Measurements from ENCODE around the gene ABCB8. TPM values are rescaled to one million over a fixed set of nuclear protein-coding genes. Genes with fewer than 3 reads are reported as not detected.

ABCB8 gene
- total and polyA plus RNA-seq, 2 donors (not counting 3 experiments of a cell fraction or from before 2014, with no cell fraction given): 38.0 to 46.3 TPM

DNA sequence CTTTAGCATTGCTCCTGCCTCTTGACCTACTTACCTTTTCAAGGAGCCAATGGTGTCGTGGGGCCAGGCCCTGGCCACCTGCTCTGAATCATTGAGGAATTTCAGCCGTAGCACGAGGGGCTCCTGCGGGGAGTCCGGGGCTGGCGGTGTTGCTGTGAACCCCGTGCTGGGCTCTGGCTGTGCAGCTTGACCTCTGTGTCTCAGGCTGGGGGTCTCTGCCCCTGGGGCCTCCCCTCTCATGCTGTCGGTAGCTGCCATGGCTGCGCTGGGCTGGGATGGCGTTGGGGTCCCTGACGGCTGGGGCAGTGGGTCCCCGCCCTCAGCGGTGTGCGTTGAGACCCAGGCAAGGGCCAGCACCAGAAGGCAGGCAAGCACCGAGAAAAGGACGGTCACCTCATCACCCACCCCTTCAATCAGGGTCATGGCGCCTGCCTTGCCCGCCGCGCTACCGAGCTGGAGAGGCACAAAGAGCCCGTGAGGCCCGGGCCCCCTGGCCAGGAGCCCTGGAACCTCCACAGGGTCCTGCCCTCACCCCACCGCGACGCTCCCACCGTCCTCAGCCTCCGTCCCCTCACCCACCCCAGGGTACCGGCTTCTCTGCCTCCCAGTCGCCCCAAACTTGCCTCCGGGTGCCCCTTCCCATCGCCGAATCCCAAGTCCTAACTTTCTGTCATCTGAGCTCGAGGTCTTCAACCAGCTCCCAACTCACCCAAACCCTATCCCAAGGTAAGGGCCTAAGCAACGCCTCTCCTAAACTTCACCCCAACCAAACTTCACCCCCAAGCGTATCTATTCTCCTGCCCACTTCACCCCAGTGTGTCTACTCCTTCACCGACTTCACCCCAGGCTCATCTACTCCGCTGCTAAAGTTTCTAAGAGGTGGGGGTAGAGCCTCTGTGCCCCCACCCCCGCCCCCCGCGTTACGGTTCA is 54.2 kb downstream of the ABCB8 start:
- Histone ChIP-seq H3K4me2 (ENCODE audit: insufficient read depth, low read length) (peak overlapping the region; percentile 71), H3K9ac (replicated peaks; ENCODE audit: extremely low read depth, insufficient read depth, low read length) (peak overlapping the region; percentile 35), H3K4me1 (ENCODE audit: control insufficient read depth, extremely low read depth, insufficient read depth, low read length) (peaks cover 42% of the 10 kb centered on the region), H2AFZ (ENCODE audit: low read depth, low read length) (peak overlapping the region; percentile 85), H3K27ac (ENCODE audit: insufficient read depth, low read depth, low read length) (peak overlapping the region; percentile 45), H3K27me3 (ENCODE audit: control insufficient read depth in 2 of 2, insufficient read depth in 2 of 2, low read length in 2 of 2) (no peaks in the 10 kb centered on the region), H4K20me1 (replicated peaks; ENCODE audit: control insufficient read depth, extremely low read depth, insufficient read depth, low read length) (no peaks in the 10 kb centered on the region), H3K36me3 (ENCODE audit: control insufficient read depth in 2 of 2, extremely low read depth in 1 of 2, insufficient read depth in 2 of 2, low read length in 2 of 2) (no peaks in the 10 kb centered on the region), H3K79me2 (ENCODE audit: control insufficient read depth, insufficient read depth, low read length) (peaks cover 35% of the 10 kb centered on the region), H3K9me1 (replicated peaks; ENCODE audit: control insufficient read depth, extremely low read depth, insufficient read depth, low read length) (no peaks in the 10 kb centered on the region), H3K9me3 (replicated peaks; ENCODE audit: control insufficient read depth, insufficient read depth, low read length) (no peaks in the 10 kb centered on the region), H3K4me3 (replicated peaks in 1 of 3; ENCODE audit: insufficient read depth in 1 of 3, low read depth in 1 of 3, low read length in 3 of 3) (peak overlapping the region; percentile 48 to 76 (median 62))
- intact Hi-C loops (cut with micrococcal nuclease) (no loop called here), dilution Hi-C loops (cut with MboI; ENCODE audit: extremely low pct_ligation_motif_present, low sequenced_read_pairs) (no loop called here)
- ChIA-PET CTCF (interaction anchor here (0.6 to 1.0 kb wide), 2 partner anchors 41 to 272 kb away, joined by 3 read pairs; no protein-coding TSS in a partner anchor), POLR2A (interaction anchor here (0.6 kb wide), 1 partner anchor 51 kb away, joined by 4 read pairs; no protein-coding TSS in a partner anchor)
- no TSS peak for BruUV-seq (replicated peaks)
- no peak for FAIRE-seq
- TF ChIP-seq, protein P1, sequence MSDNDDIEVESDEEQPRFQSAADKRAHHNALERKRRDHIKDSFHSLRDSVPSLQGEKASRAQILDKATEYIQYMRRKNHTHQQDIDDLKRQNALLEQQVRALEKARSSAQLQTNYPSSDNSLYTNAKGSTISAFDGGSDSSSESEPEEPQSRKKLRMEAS (IDR thresholded peaks at IDR 0.05; ENCODE audit: insufficient read depth, insufficient read length): no peak
- no peak for DNase-seq (ENCODE audit: low read depth, low spot score)

DNA sequence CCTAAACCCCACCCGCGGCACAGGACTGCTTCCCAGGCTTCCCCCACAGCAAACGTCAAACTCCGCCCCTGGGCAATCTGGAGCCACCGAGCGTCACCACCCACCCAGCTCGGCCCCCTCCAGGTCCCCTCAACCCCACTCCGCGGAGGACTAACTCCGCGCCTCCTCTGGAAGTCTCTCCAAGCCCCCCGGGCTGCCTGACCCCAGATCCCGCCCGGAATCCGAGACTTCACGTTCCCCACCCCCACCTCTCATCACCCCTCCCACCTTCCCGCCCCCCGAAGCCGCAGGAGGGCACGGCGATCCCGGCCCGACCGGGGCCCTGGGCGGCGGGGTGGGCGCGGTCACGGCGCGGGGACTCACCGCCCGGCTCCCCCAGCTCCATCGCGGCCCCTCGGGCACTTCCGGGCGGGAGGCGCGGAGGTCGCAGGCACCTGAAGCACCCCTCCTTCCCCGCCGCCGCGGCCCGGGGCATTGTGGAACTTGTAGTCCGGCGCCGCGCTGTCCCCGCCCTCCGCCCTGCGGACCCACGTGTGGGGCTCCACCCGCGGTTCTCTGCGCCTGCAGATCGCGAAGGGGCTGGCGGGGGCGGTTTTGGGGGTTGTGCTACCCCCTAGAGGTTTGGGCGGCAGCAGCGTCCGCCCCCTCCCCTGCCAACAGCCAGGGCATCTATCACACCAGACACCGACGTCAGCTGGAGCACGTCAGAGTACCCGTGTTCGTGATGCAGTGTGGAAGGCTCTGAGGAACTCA is 55.0 kb downstream of the ABCB8 start, which contains the start of gene TMUB1:
Gene TMUB1, minus strand, starts transcription at position 423 of the 753 bp plus-strand sequence. CDS start 930 bp downstream, outside the sequence.
- peak within 1 kb of the TSS; percentile 71 for H3K4me2 ChIP-seq (ENCODE audit: insufficient read depth, low read length)
- H3K9me1 ChIP-seq (replicated peaks; ENCODE audit: control insufficient read depth, extremely low read depth, insufficient read depth, low read length): no peaks in the 10 kb centered on the region
- intact Hi-C loops (cut with micrococcal nuclease) (no loop called here), dilution Hi-C loops (cut with MboI; ENCODE audit: extremely low pct_ligation_motif_present, low sequenced_read_pairs) (no loop called here)
- peak within 1 kb of the TSS; percentile 35 for H3K9ac ChIP-seq (replicated peaks; ENCODE audit: extremely low read depth, insufficient read depth, low read length)
- peak within 1 kb of the TSS; percentile 48 to 76 (median 62) for H3K4me3 ChIP-seq (replicated peaks in 1 of 3; ENCODE audit: insufficient read depth in 1 of 3, low read depth in 1 of 3, low read length in 3 of 3)
- no peaks in the 10 kb centered on the region for H3K27me3 ChIP-seq (ENCODE audit: control insufficient read depth in 2 of 2, insufficient read depth in 2 of 2, low read length in 2 of 2)
- peak within 1 kb of the TSS; percentile 45 for H3K27ac ChIP-seq (ENCODE audit: insufficient read depth, low read depth, low read length)
- no TSS peak for BruUV-seq (replicated peaks)
- H3K9me3 ChIP-seq (replicated peaks; ENCODE audit: control insufficient read depth, insufficient read depth, low read length): no peaks in the 10 kb centered on the region
- no peak for TF ChIP-seq EZH2 (IDR thresholded peaks at IDR 0.05; ENCODE audit: borderline replicate concordance, low read depth, low read length, severe bottlenecking)
- TF ChIP-seq MYC (IDR thresholded peaks at IDR 0.05; ENCODE audit: low read depth, low read length): no peak
- TF ChIP-seq CTCF (IDR thresholded peaks at IDR 0.05; ENCODE audit: extremely low read depth in 1 of 2, insufficient read depth in 1 of 2, low read depth in 1 of 2, low read length in 2 of 2): no peak
- TF ChIP-seq, protein P1 (IDR thresholded peaks at IDR 0.05; ENCODE audit: insufficient read depth, insufficient read length): no peak
- TF ChIP-seq POLR2AphosphoS5 (IDR thresholded peaks at IDR 0.05; ENCODE audit: insufficient read depth, low read depth, low read length): peak; percentile 45
- no peak for TF ChIP-seq FOS (IDR thresholded peaks at IDR 0.05; ENCODE audit: borderline replicate concordance, insufficient read depth, low read length)
- TF ChIP-seq GATA2 (IDR thresholded peaks at IDR 0.05; ENCODE audit: insufficient read depth, insufficient read length, low read depth, low read length): no peak
- peak; percentile 27 for TF ChIP-seq POLR2A (IDR thresholded peaks at IDR 0.05; ENCODE audit: low read depth, low read length)
- H3K4me1 ChIP-seq (ENCODE audit: control insufficient read depth, extremely low read depth, insufficient read depth, low read length): peaks cover 48% of the 10 kb centered on the region
- no peaks in the 10 kb centered on the region for H3K36me3 ChIP-seq (ENCODE audit: control insufficient read depth in 2 of 2, extremely low read depth in 1 of 2, insufficient read depth in 2 of 2, low read length in 2 of 2)
- ChIA-PET POLR2A (interaction anchor here (0.6 kb wide), 1 partner anchor 52 kb away, joined by 4 read pairs; no protein-coding TSS in a partner anchor), CTCF (interaction anchor here (0.6 to 1.0 kb wide), 2 partner anchors 40 to 271 kb away, joined by 3 read pairs; no protein-coding TSS in a partner anchor)
- FAIRE-seq (peak; percentile 42), DNase-seq (ENCODE audit: low read depth, low spot score) (peak; percentile 63)
- no peaks in the 10 kb centered on the region for H4K20me1 ChIP-seq (replicated peaks; ENCODE audit: control insufficient read depth, extremely low read depth, insufficient read depth, low read length)
- peaks cover 43% of the 10 kb centered on the region for H3K79me2 ChIP-seq (ENCODE audit: control insufficient read depth, insufficient read depth, low read length)
- H2AFZ ChIP-seq (ENCODE audit: low read depth, low read length): peak within 1 kb of the TSS; percentile 85

All from endothelial cell of umbilical vein (primary cell).